HEK293 (cell line): ENCODE data around the gene NAE1.

ENCODE experiments used
- CTCF ChIP-seq: fragments of 450-650 bp; formaldehyde crosslinking; IDR thresholded peaks from 2 replicates; pipeline ENCODE4 v1.5.1; 2016; ENCODE audit warnings: missing biosample characterization, missing genetic modification characterization
- MZF1 ChIP-seq: fragments of 450-650 bp; formaldehyde crosslinking; IDR thresholded peaks from 2 replicates; pipeline ENCODE4 v1.5.1; 2017; ENCODE audit warnings: missing biosample characterization, missing genetic modification characterization, borderline replicate concordance
- PRDM10 ChIP-seq: fragments of 450-650 bp; formaldehyde crosslinking; IDR thresholded peaks from 2 replicates; pipeline ENCODE4 v1.5.1; 2016; ENCODE audit warnings: missing biosample characterization, missing genetic modification characterization
- ZBTB7A ChIP-seq: fragments of 450-650 bp; formaldehyde crosslinking; IDR thresholded peaks from 2 replicates; pipeline ENCODE4 v1.5.1; 2016; ENCODE audit warnings: low read depth, missing biosample characterization, missing genetic modification characterization
- ZEB2 ChIP-seq: fragments of 450-650 bp; formaldehyde crosslinking; IDR thresholded peaks from 2 replicates; pipeline ENCODE4 v1.5.1; 2016; ENCODE audit warnings: missing biosample characterization, missing genetic modification characterization
- ZFP3 ChIP-seq: fragments of 450-650 bp; formaldehyde crosslinking; IDR thresholded peaks from 2 replicates; pipeline ENCODE4 v1.5.1; 2016; ENCODE audit warnings: low read depth, missing biosample characterization, missing genetic modification characterization
- ZNF24 ChIP-seq: fragments of 450-650 bp; formaldehyde crosslinking; IDR thresholded peaks from 2 replicates; pipeline ENCODE4 v1.5.1; 2016; ENCODE audit warnings: missing biosample characterization, missing genetic modification characterization
- ZNF416 ChIP-seq: fragments of 450-650 bp; formaldehyde crosslinking; IDR thresholded peaks from 2 replicates; pipeline ENCODE4 v1.5.1; 2016; ENCODE audit warnings: missing biosample characterization, missing genetic modification characterization
- ZNF514 ChIP-seq: fragments of 450-650 bp; formaldehyde crosslinking; IDR thresholded peaks from 2 replicates; pipeline ENCODE4 v1.5.1; 2016; ENCODE audit warnings: missing biosample characterization, missing genetic modification characterization
- TF ChIP-seq, protein P1 (sequence below): fragments of 450-650 bp; formaldehyde crosslinking; IDR thresholded peaks from 2 replicates; pipeline ENCODE4 v1.5.1; 2016; ENCODE audit warnings: missing biosample characterization, missing genetic modification characterization
- TF ChIP-seq, protein P2 (sequence below): fragments of 450-650 bp; formaldehyde crosslinking; IDR thresholded peaks from 2 replicates; pipeline ENCODE4 v1.5.1; 2016; ENCODE audit warnings: missing biosample characterization, missing genetic modification characterization

DNA sequence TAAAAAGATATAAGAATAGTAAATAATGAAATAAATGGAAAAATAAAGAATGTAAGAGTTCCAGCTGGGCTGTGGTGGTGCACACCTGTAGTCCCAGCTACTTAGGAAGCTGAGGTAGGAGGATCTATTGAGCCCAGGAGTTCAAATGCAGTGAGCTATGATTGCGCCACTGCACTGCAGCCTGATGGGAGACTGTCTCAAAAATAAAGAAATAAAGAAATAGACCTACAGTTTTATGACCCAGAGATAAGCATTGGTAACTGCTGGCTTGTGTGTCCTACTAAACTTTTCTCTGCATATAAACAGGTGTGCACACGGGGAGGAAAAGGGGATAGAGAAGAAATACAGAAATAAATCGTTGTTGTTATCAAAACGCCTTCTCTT is 41.8 kb upstream of the NAE1 start:
- no peak for TF ChIP-seq ZNF24
- TF ChIP-seq, protein P1, sequence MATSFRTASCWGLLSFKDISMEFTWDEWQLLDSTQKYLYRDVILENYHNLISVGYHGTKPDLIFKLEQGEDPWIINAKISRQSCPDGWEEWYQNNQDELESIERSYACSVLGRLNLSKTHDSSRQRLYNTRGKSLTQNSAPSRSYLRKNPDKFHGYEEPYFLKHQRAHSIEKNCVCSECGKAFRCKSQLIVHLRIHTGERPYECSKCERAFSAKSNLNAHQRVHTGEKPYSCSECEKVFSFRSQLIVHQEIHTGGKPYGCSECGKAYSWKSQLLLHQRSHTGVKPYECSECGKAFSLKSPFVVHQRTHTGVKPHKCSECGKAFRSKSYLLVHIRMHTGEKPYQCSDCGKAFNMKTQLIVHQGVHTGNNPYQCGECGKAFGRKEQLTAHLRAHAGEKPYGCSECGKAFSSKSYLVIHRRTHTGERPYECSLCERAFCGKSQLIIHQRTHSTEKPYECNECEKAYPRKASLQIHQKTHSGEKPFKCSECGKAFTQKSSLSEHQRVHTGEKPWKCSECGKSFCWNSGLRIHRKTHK (tag by site-specific recombination): no peak
- TF ChIP-seq CTCF (tag by site-specific recombination): no peak
- no peak for TF ChIP-seq ZBTB7A (tag by site-specific recombination)
- TF ChIP-seq PRDM10 (tag by site-specific recombination): no peak
- no peak for TF ChIP-seq ZNF416 (tag by site-specific recombination)
- no peak for TF ChIP-seq ZFP3 (tag by site-specific recombination)
- TF ChIP-seq, protein P2, sequence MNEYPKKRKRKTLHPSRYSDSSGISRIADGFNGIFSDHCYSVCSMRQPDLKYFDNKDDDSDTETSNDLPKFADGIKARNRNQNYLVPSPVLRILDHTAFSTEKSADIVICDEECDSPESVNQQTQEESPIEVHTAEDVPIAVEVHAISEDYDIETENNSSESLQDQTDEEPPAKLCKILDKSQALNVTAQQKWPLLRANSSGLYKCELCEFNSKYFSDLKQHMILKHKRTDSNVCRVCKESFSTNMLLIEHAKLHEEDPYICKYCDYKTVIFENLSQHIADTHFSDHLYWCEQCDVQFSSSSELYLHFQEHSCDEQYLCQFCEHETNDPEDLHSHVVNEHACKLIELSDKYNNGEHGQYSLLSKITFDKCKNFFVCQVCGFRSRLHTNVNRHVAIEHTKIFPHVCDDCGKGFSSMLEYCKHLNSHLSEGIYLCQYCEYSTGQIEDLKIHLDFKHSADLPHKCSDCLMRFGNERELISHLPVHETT (tag by site-specific recombination): no peak
- TF ChIP-seq MZF1 (tag by site-specific recombination): no peak
- no peak for TF ChIP-seq ZNF514 (tag by site-specific recombination)
- no peak for TF ChIP-seq ZEB2
